ENCODE measurements around the gene TRPC6.
"Not testable (repeated sequence)": the region's sequence is repeated elsewhere in the genome, so short reads cannot be mapped to it uniquely, and the experiment has no call there.

TRPC6 gene

GRCh38 chr11:101516546-101516945, 67.3 kb downstream of the TRPC6 start:
- no peak for DNase-seq

- no peak for DNase-seq
Measured at GRCh38 chr11:101511065-101511464, 72.7 kb downstream of the TRPC6 start.

GRCh38 chr11:101510591-101510990, 73.2 kb downstream of the TRPC6 start:
- DNase-seq, result peak; percentile 15

GRCh38 chr11:101509922-101510321, 73.9 kb downstream of the TRPC6 start:
- DNase-seq, result no peak

GRCh38 chr11:101508370-101508769, 75.4 kb downstream of the TRPC6 start:
- peak; percentile 91 for DNase-seq

GRCh38 chr11:101498891-101499290, 84.9 kb downstream of the TRPC6 start:
- no peak for DNase-seq

- DNase-seq, result peak; percentile 4
Measured at GRCh38 chr11:101497291-101497690, 86.5 kb downstream of the TRPC6 start.

GRCh38 chr11:101487775-101488174, 96.0 kb downstream of the TRPC6 start:
- DNase-seq, result no peak

GRCh38 chr11:101482556-101483124, 101.2 kb downstream of the TRPC6 start:
- no peak for DNase-seq

GRCh38 chr11:101478587-101479369, 105.0 kb downstream of the TRPC6 start:
- DNase-seq, result no peak

- no peak for DNase-seq
Measured at GRCh38 chr11:101477926-101478325, 105.9 kb downstream of the TRPC6 start.

- DNase-seq, result no peak
Measured at GRCh38 chr11:101476191-101476590, 107.6 kb downstream of the TRPC6 start.

GRCh38 chr11:101475699-101476098, 108.1 kb downstream of the TRPC6 start:
- no peak for DNase-seq

GRCh38 chr11:101474666-101475065, 109.1 kb downstream of the TRPC6 start:
- no peak for DNase-seq

GRCh38 chr11:101470881-101471520, 112.8 kb downstream of the TRPC6 start:
- no peak for DNase-seq

- no peak for DNase-seq
Measured at GRCh38 chr11:101470419-101470818, 113.4 kb downstream of the TRPC6 start.

- DNase-seq, result no peak
Measured at GRCh38 chr11:101466352-101466751, 117.5 kb downstream of the TRPC6 start.

- not testable (repeated sequence) for DNase-seq
Measured at GRCh38 chr11:101464388-101464787, 119.4 kb downstream of the TRPC6 start.

GRCh38 chr11:101459020-101459419, 124.8 kb downstream of the TRPC6 start:
- no peak for DNase-seq

- DNase-seq, result no peak
Measured at GRCh38 chr11:101458161-101458560, 125.6 kb downstream of the TRPC6 start.

- no peak for DNase-seq
Measured at GRCh38 chr11:101456812-101457211, 127.0 kb downstream of the TRPC6 start.

GRCh38 chr11:101453682-101454081, 130.1 kb downstream of the TRPC6 start:
- no peak for DNase-seq

- DNase-seq, result no peak
Measured at GRCh38 chr11:101448881-101449442, 134.8 kb downstream of the TRPC6 start.

GRCh38 chr11:101446726-101447125, 137.1 kb downstream of the TRPC6 start:
- no peak for DNase-seq

Measured in MV-4-11 (cell line).